Measurements from ENCODE around the gene DOCK1.

DNA sequence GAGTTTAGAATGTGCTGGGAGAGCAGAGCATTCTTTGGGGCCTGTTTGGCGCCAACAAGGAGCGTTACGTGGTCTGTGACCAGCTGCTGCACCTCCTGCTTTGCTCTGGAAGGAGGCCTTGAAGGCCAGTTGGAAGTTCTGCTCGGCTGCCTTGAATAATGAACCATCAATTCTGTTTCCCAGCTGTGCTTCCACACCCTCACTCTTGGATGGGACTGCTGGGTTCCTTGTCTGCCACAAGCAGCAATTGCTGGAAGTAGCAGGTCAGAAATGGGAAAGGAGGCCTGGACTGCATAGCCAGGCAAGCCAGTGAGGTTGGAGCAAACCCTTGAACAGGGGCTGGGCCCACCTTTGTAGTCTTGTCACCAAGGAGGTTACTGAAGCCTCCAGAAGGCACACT is 377.8 kb downstream of the DOCK1 start:
- TF ChIP-seq, protein P1, sequence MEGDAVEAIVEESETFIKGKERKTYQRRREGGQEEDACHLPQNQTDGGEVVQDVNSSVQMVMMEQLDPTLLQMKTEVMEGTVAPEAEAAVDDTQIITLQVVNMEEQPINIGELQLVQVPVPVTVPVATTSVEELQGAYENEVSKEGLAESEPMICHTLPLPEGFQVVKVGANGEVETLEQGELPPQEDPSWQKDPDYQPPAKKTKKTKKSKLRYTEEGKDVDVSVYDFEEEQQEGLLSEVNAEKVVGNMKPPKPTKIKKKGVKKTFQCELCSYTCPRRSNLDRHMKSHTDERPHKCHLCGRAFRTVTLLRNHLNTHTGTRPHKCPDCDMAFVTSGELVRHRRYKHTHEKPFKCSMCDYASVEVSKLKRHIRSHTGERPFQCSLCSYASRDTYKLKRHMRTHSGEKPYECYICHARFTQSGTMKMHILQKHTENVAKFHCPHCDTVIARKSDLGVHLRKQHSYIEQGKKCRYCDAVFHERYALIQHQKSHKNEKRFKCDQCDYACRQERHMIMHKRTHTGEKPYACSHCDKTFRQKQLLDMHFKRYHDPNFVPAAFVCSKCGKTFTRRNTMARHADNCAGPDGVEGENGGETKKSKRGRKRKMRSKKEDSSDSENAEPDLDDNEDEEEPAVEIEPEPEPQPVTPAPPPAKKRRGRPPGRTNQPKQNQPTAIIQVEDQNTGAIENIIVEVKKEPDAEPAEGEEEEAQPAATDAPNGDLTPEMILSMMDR (IDR thresholded peaks at IDR 0.05), result no peak
- no peak for TF ChIP-seq ZFX (IDR thresholded peaks at IDR 0.05; ENCODE audit: borderline replicate concordance)

Data from 22Rv1 (cell line).